GM10248 (cell line): Measurements from ENCODE around the gene LCE1F.

Experiments used
- CTCF ChIA-PET: fragments of 300-600 bp; sonication (Branson Sonifier 250); formaldehyde crosslinking; extraction: SDS; loops from one replicate; lab custom pipeline; 2021; ENCODE audit warnings: antibody characterized with exemption; lab: Yijun Ruan, JAX
- POLR2A ChIA-PET: fragments of 350-650 bp; sonication (Branson Sonifier 250); formaldehyde crosslinking; extraction: SDS; loops from one replicate; lab custom pipeline; 2020; ENCODE audit warnings: antibody characterized with exemption; lab: Yijun Ruan, JAX
- DNase-seq: peaks from one replicate; pipeline ENCODE4 v3.0.0; 2012; ENCODE audit errors: extremely low spot score
- TF ChIP-seq, protein P1 (sequence below): IDR thresholded peaks from 2 replicates; pipeline ENCODE4 v1.5.1; 2012; ENCODE audit warnings: mild to moderate bottlenecking, low read depth; ENCODE audit errors: extremely low read depth, missing control alignments, control extremely low read depth

LCE1F gene

DNA sequence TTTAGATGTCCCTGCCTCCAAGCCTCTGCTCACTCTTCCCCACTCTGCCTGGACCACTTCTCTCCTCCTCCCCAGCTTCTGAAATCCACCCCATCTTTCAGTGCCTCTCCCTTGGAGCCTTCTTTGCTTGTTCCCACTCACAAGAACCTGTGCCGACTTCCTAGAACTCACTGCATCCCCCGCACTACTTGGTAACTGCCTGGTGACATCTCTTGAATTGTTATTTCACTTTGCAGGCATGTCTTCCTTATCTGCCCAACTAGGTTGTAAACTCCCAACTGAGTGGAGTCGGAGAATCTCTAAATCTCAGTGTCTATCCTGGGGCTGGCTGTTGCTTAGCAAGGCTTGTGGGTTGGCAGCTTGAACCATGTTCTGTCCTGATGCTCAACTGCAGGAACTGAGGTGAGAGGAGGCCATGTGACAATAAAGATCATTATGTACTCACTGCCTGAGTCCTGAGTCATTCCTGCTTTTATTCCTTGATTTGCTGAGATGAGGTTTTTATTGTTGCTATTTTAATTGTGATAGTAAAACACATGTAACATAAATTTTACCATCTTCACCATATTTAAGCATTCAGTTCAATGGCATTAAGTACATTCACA lies 13.2 kb upstream of the LCE1F start:
- TF ChIP-seq, protein P1, sequence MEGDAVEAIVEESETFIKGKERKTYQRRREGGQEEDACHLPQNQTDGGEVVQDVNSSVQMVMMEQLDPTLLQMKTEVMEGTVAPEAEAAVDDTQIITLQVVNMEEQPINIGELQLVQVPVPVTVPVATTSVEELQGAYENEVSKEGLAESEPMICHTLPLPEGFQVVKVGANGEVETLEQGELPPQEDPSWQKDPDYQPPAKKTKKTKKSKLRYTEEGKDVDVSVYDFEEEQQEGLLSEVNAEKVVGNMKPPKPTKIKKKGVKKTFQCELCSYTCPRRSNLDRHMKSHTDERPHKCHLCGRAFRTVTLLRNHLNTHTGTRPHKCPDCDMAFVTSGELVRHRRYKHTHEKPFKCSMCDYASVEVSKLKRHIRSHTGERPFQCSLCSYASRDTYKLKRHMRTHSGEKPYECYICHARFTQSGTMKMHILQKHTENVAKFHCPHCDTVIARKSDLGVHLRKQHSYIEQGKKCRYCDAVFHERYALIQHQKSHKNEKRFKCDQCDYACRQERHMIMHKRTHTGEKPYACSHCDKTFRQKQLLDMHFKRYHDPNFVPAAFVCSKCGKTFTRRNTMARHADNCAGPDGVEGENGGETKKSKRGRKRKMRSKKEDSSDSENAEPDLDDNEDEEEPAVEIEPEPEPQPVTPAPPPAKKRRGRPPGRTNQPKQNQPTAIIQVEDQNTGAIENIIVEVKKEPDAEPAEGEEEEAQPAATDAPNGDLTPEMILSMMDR, result no peak
- POLR2A ChIA-PET, result no interaction called here
- DNase-seq, result no peak
- CTCF ChIA-PET, result no interaction called here

DNA sequence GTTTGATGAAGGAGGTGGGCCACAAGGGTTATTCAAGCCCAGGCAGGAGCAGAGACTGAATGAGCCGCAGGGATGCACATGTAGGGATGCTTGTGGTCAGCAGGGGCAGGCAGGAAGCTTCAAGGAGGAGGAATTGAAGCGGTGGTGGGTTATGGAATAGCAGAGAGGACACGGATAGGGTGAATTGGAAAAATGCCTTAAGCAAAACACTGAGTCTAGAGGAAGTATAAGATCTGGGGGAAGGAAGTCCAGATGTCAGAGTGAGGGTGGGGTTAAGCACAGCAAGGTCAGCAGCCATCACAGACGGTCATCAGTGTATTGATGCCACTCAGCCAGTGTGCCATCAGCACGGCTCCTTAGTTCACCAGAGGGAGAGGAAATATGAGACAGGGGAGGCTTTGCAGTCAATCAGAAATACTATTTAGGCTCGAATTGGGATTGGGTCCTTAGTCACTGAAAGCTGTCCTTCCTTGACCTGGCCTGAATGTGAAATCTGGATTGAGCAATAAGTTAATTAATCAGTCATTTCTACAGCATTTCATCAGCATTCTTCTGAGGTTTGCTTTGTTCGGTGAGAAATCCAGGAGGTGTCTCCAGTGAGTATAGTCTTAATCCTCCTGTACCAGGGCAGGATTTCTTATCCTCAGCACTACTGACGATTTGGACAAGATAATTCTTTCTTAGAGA lies 6.0 kb upstream of the LCE1F start:
- ChIA-PET CTCF (interaction anchor here (1.0 kb wide), 1 partner anchor 8 kb away, joined by 4 read pairs; no protein-coding TSS in a partner anchor), POLR2A (no interaction called here)
- DNase-seq, result no peak
- TF ChIP-seq, protein P1, result no peak

DNA sequence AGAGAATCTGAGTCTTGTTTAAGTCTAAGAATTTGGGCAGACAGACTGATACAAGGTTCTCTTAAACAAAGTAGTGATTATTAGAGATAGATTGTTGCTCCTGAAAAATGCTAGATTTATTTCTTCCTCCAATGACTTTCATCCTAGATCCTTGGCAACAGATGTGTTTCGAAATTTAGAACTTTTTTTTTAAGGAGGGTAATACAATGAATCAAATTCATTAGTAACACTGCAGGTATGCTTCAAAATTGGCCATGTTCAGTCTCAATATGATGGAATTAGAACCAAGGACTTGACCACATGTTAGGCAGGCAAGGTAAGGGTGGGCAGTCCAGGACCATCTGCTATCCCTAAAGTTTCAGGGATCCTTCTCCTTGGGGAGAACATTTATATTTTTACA lies 4.5 kb upstream of the LCE1F start:
- TF ChIP-seq, protein P1, result no peak
- ChIA-PET POLR2A (no interaction called here), CTCF (no interaction called here)
- no peak for DNase-seq

DNA sequence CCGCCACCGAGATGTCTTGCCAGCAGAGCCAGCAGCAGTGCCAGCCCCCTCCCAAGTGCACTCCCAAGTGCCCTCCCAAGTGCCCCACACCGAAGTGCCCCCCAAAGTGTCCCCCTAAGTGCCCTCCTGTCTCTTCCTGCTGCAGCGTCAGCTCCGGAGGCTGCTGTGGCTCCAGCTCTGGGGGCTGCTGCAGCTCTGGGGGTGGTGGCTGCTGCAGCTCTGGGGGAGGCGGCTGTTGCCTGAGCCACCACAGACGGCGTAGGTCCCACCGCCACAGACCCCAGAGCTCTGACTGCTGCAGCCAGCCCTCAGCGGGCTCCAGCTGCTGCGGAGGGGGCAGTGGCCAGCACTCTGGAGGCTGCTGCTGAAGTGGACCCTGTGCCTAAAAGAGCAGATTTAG lies 1.4 kb downstream of the LCE1F start:
- DNase-seq, result no peak
- TF ChIP-seq, protein P1, result no peak
- CTCF ChIA-PET, result no interaction called here
- POLR2A ChIA-PET, result no interaction called here

DNA sequence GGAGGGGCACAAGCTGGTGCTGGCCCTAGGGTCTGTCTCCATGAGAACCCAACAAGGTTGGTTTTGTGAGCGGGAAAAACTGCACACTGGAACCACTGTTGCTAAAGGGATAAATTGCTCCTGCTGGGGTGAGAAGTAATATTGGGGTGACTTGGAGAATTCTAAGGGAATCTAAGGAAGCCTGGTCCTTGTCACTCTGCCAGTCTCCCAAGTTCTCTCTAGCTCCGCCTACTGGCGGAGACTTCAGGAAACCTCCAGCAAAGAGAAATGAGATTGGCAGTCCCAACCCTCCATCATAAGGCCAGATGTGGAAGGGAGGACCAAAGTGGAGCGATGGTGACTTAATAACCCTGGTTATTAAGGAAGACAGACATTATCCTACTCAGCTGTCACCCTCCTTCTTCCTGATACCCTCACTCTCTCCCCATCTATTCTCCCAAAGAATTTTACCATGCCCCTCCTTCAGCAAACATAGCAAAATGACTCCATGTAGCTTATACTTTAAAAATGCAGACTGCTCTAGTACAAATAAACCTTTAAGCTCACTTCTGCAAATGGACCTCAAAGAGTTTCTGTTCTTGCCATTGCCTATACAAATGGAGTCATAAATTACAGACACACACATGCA lies 2.7 kb downstream of the LCE1F start:
- CTCF ChIA-PET, result interaction anchor here (1.1 to 1.3 kb wide), 4 partner anchors 9 to 124 kb away, joined by 4 to 5 read pairs (median 4); no protein-coding TSS in a partner anchor

DNA sequence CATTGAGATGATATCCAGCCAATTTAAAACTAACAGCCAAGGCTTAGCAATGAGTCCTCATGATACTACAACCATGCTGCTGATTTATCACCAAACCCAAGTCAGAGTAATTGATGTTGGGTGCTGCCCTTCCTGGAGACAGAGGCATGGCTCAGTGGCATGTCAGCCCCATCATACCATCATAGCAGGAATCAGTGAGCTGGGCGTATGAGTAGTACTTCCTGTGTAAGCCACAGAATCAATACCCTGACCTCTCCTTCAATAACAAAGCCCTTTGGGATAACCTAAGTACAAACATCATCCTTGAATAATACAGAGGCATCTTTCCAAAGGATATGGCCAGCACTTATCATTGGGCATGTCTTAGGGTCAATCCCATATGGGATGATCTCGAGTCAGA lies 8.2 kb downstream of the LCE1F start:
- no peak for DNase-seq
- ChIA-PET CTCF (no interaction called here), POLR2A (no interaction called here)
- TF ChIP-seq, protein P1, result no peak

More for the DNA sequence above, 2.7 kb downstream of the LCE1F start:
- POLR2A ChIA-PET, result no interaction called here
- DNase-seq, result no peak
- TF ChIP-seq, protein P1, result peak; percentile 32
